ENCODE data around the gene UBE2H. TPM values are rescaled to one million over a fixed set of nuclear protein-coding genes. Genes with fewer than 3 reads are reported as not detected.
"Not testable (repeated sequence)": the region's sequence is repeated elsewhere in the genome, so short reads cannot be mapped to it uniquely, and the experiment has no call there.

UBE2H gene
- total RNA-seq (2014; rRNA removed; shearing (Covaris generic)): 33.7 and 58.9 TPM in 2 replicates

- peak; percentile 98 for DNase-seq
- Histone ChIP-seq H3K27me3 (ENCODE audit: control insufficient read depth, insufficient read depth, low read length) (no peaks in the 10 kb centered on the region), H3K36me3 (replicated peaks; ENCODE audit: control insufficient read depth, insufficient read depth, low read length) (no peaks in the 10 kb centered on the region), H3K4me3 (ENCODE audit: insufficient read depth, low read depth, low read length) (peak within 1 kb of the TSS; percentile 84)
These were observed at the start of gene UBE2H for GRCh38 chr7:129952653-129953560. TSS of gene UBE2H (minus strand) at chr7:129952960. CDS start at chr7:129952555, 405 bp downstream.

GRCh38 chr7:129998446-129998845 is 45.7 kb upstream of the UBE2H start:
- H3K36me3 ChIP-seq (replicated peaks; ENCODE audit: control insufficient read depth, insufficient read depth, low read length): no peaks in the 10 kb centered on the region
- H3K4me3 ChIP-seq (ENCODE audit: insufficient read depth, low read depth, low read length): no peak overlapping the region
- DNase-seq: no peak
- no peaks in the 10 kb centered on the region for H3K27me3 ChIP-seq (ENCODE audit: control insufficient read depth, insufficient read depth, low read length)

GRCh38 chr7:129997285-129997684 is 44.5 kb upstream of the UBE2H start:
- no peak for DNase-seq
- no peak overlapping the region for H3K4me3 ChIP-seq (ENCODE audit: insufficient read depth, low read depth, low read length)
- H3K27me3 ChIP-seq (ENCODE audit: control insufficient read depth, insufficient read depth, low read length): no peaks in the 10 kb centered on the region
- no peaks in the 10 kb centered on the region for H3K36me3 ChIP-seq (replicated peaks; ENCODE audit: control insufficient read depth, insufficient read depth, low read length)

- no peak for DNase-seq
- H3K4me3 ChIP-seq (ENCODE audit: insufficient read depth, low read depth, low read length): no peak overlapping the region
- no peaks in the 10 kb centered on the region for H3K36me3 ChIP-seq (replicated peaks; ENCODE audit: control insufficient read depth, insufficient read depth, low read length)
- no peaks in the 10 kb centered on the region for H3K27me3 ChIP-seq (ENCODE audit: control insufficient read depth, insufficient read depth, low read length)
These were observed 40.5 kb upstream of the UBE2H start for GRCh38 chr7:129993275-129993674.

GRCh38 chr7:129990403-129991192 is 37.8 kb upstream of the UBE2H start:
- DNase-seq: peak; percentile 52
- H3K36me3 ChIP-seq (replicated peaks; ENCODE audit: control insufficient read depth, insufficient read depth, low read length): no peaks in the 10 kb centered on the region
- no peak overlapping the region for H3K4me3 ChIP-seq (ENCODE audit: insufficient read depth, low read depth, low read length)
- H3K27me3 ChIP-seq (ENCODE audit: control insufficient read depth, insufficient read depth, low read length): no peaks in the 10 kb centered on the region

GRCh38 chr7:129989466-129989865 is 36.7 kb upstream of the UBE2H start:
- no peak for DNase-seq
- no peaks in the 10 kb centered on the region for H3K27me3 ChIP-seq (ENCODE audit: control insufficient read depth, insufficient read depth, low read length)
- no peaks in the 10 kb centered on the region for H3K36me3 ChIP-seq (replicated peaks; ENCODE audit: control insufficient read depth, insufficient read depth, low read length)
- no peak overlapping the region for H3K4me3 ChIP-seq (ENCODE audit: insufficient read depth, low read depth, low read length)

- no peak for DNase-seq
- Histone ChIP-seq H3K27me3 (ENCODE audit: control insufficient read depth, insufficient read depth, low read length) (no peaks in the 10 kb centered on the region), H3K4me3 (ENCODE audit: insufficient read depth, low read depth, low read length) (no peak overlapping the region), H3K36me3 (replicated peaks; ENCODE audit: control insufficient read depth, insufficient read depth, low read length) (no peaks in the 10 kb centered on the region)
These were observed 33.8 kb upstream of the UBE2H start for GRCh38 chr7:129986600-129986999.

GRCh38 chr7:129980667-129981066 is 27.9 kb upstream of the UBE2H start:
- no peak for DNase-seq
- Histone ChIP-seq H3K27me3 (ENCODE audit: control insufficient read depth, insufficient read depth, low read length) (no peaks in the 10 kb centered on the region), H3K36me3 (replicated peaks; ENCODE audit: control insufficient read depth, insufficient read depth, low read length) (no peaks in the 10 kb centered on the region), H3K4me3 (ENCODE audit: insufficient read depth, low read depth, low read length) (no peak overlapping the region)

GRCh38 chr7:129975309-129975708 is 22.5 kb upstream of the UBE2H start:
- DNase-seq: no peak
- no peaks in the 10 kb centered on the region for H3K36me3 ChIP-seq (replicated peaks; ENCODE audit: control insufficient read depth, insufficient read depth, low read length)
- no peaks in the 10 kb centered on the region for H3K27me3 ChIP-seq (ENCODE audit: control insufficient read depth, insufficient read depth, low read length)
- no peak overlapping the region for H3K4me3 ChIP-seq (ENCODE audit: insufficient read depth, low read depth, low read length)

- Histone ChIP-seq H3K27me3 (ENCODE audit: control insufficient read depth, insufficient read depth, low read length) (no peaks in the 10 kb centered on the region), H3K4me3 (ENCODE audit: insufficient read depth, low read depth, low read length) (no peak overlapping the region), H3K36me3 (replicated peaks; ENCODE audit: control insufficient read depth, insufficient read depth, low read length) (no peaks in the 10 kb centered on the region)
- DNase-seq: no peak
These were observed 18.1 kb upstream of the UBE2H start for GRCh38 chr7:129970816-129971215.

- no peak for DNase-seq
- Histone ChIP-seq H3K4me3 (ENCODE audit: insufficient read depth, low read depth, low read length) (no peak overlapping the region), H3K36me3 (replicated peaks; ENCODE audit: control insufficient read depth, insufficient read depth, low read length) (no peaks in the 10 kb centered on the region), H3K27me3 (ENCODE audit: control insufficient read depth, insufficient read depth, low read length) (no peaks in the 10 kb centered on the region)
These were observed 17.2 kb upstream of the UBE2H start for GRCh38 chr7:129969881-129970446.

GRCh38 chr7:129968592-129969383 is 16.0 kb upstream of the UBE2H start:
- no peak for DNase-seq
- no peaks in the 10 kb centered on the region for H3K36me3 ChIP-seq (replicated peaks; ENCODE audit: control insufficient read depth, insufficient read depth, low read length)
- no peak overlapping the region for H3K4me3 ChIP-seq (ENCODE audit: insufficient read depth, low read depth, low read length)
- H3K27me3 ChIP-seq (ENCODE audit: control insufficient read depth, insufficient read depth, low read length): no peaks in the 10 kb centered on the region

- H3K4me3 ChIP-seq (ENCODE audit: insufficient read depth, low read depth, low read length); DNase-seq; H3K27me3 ChIP-seq (ENCODE audit: control insufficient read depth, insufficient read depth, low read length); H3K36me3 ChIP-seq (replicated peaks; ENCODE audit: control insufficient read depth, insufficient read depth, low read length): not testable (repeated sequence)
These were observed 7.4 kb upstream of the UBE2H start for GRCh38 chr7:129960204-129960475.

- DNase-seq: no peak
- no peaks in the 10 kb centered on the region for H3K36me3 ChIP-seq (replicated peaks; ENCODE audit: control insufficient read depth, insufficient read depth, low read length)
- H3K27me3 ChIP-seq (ENCODE audit: control insufficient read depth, insufficient read depth, low read length): no peaks in the 10 kb centered on the region
- H3K4me3 ChIP-seq (ENCODE audit: insufficient read depth, low read depth, low read length): no peak overlapping the region
These were observed 6.9 kb upstream of the UBE2H start for GRCh38 chr7:129959471-129960203.
